HepG2 (cell line): Measurements from ENCODE around the gene CHTF18. TPM values are rescaled to one million over a fixed set of nuclear protein-coding genes. Genes with fewer than 3 reads are reported as not detected.
A peak's percentile ranks its signal among the peaks of the same experiment; 100 is the strongest.

Experiments used
- ADNP ChIP-seq: sonication (generic); formaldehyde crosslinking; IDR thresholded peaks from 2 replicates; pipeline ENCODE4 v1.4.0; 2020; ENCODE audit warnings: missing genetic modification reagents
- FOXM1 ChIP-seq: sonication (generic); formaldehyde crosslinking; IDR thresholded peaks from 2 replicates; pipeline ENCODE4 v1.5.0; 2020; ENCODE audit warnings: missing genetic modification reagents
- GABPA ChIP-seq, 2 experiments: IDR thresholded peaks; 2 replicates each; pipeline ENCODE4 v1.6.1; 2011 to 2016; ENCODE audit warnings: low read depth in 2 of 2, low read length in 1 of 2, missing biosample characterization in 1 of 2, missing genetic modification characterization in 1 of 2
- RBFOX2 ChIP-seq: fragments of 200-400 bp; formaldehyde crosslinking; IDR thresholded peaks from 2 replicates; pipeline ENCODE4 v1.6.1; 2017; ENCODE audit warnings: low read depth, mild to moderate bottlenecking, low read length
- RCOR2 ChIP-seq: IDR thresholded peaks from 2 replicates; pipeline ENCODE4 v1.6.1; 2016; ENCODE audit warnings: missing biosample characterization, missing genetic modification reagents
- TAF15 ChIP-seq: fragments of 200-400 bp; formaldehyde crosslinking; IDR thresholded peaks from one replicate; pipeline ENCODE4 v1.6.1; 2018; ENCODE audit warnings: mild to moderate bottlenecking, low read depth, low read length; ENCODE audit not compliant: poor library complexity, severe bottlenecking
- TBX3 ChIP-seq: fragments of 450-650 bp; IDR thresholded peaks from 2 replicates; pipeline ENCODE4 v1.6.1; 2017; ENCODE audit warnings: antibody characterized with exemption, mild to moderate bottlenecking, inconsistent platforms, borderline replicate concordance
- TFDP2 ChIP-seq: sonication (generic); formaldehyde crosslinking; IDR thresholded peaks from 2 replicates; pipeline ENCODE4 v1.4.0; 2020; ENCODE audit warnings: missing genetic modification reagents
- TMF1 ChIP-seq: sonication (generic); formaldehyde crosslinking; IDR thresholded peaks from 2 replicates; pipeline ENCODE4 v1.8.1; 2022; ENCODE audit warnings: low read depth, missing genetic modification reagents
- ZNF276 ChIP-seq: sonication (generic); formaldehyde crosslinking; IDR thresholded peaks from 2 replicates; pipeline ENCODE4 v1.4.0; 2020; ENCODE audit warnings: mild to moderate bottlenecking, low read depth, missing genetic modification reagents
- ZNF350 ChIP-seq: sonication (generic); formaldehyde crosslinking; IDR thresholded peaks from 2 replicates; pipeline ENCODE4 v1.4.0; 2020; ENCODE audit warnings: mild to moderate bottlenecking, low read depth, missing genetic modification reagents, borderline replicate concordance
- ZNF790 ChIP-seq: sonication (generic); formaldehyde crosslinking; IDR thresholded peaks from 2 replicates; pipeline ENCODE4 v1.8.0; 2022; ENCODE audit warnings: missing genetic modification reagents, mild to moderate bottlenecking, borderline replicate concordance
- ZNF816 ChIP-seq: sonication (generic); formaldehyde crosslinking; IDR thresholded peaks from 2 replicates; pipeline ENCODE4 v1.8.0; 2022; ENCODE audit warnings: missing genetic modification reagents, mild to moderate bottlenecking, borderline replicate concordance
- ZNF83 ChIP-seq: sonication (generic); formaldehyde crosslinking; IDR thresholded peaks from 2 replicates; pipeline ENCODE4 v1.4.0; 2020; ENCODE audit warnings: missing genetic modification reagents, mild to moderate bottlenecking, borderline replicate concordance
- polyA plus RNA-seq, 8 experiments: library from polyadenylated mRNA; depleted of rRNA in 3 of 8; stranded (reverse) in 7 of 8; unstranded in 1 of 8; fragments of >200 nt; fragmentation: Illumina TruSeq in 4 of 8; extraction: Trizol in 4 of 8; gene quantifications; 2 replicates each; pipeline versions ENCODE4 v1.2.1 to v1.2.3, GENCODE V29; 2011 to 2016; ENCODE audit warnings: low read depth in 4 of 8, missing spikeins in 1 of 8, mixed read lengths in 1 of 8; ENCODE audit not compliant: insufficient read depth in 1 of 8
- total RNA-seq, 5 experiments: library from RNA; depleted of rRNA; stranded (reverse); fragments of >200 nt; fragmentation: Illumina TruSeq; extraction: Trizol; gene quantifications; 2 replicates each; pipeline ENCODE4 v1.2.3, GENCODE V29; 2016; ENCODE audit warnings: low read depth in 1 of 5
- TF ChIP-seq, protein P1 (sequence below): sonication (generic); formaldehyde crosslinking; IDR thresholded peaks from 2 replicates; pipeline ENCODE4 v1.5.1; 2020; ENCODE audit warnings: mild to moderate bottlenecking, missing genetic modification reagents, moderate library complexity
- TF ChIP-seq, protein P2 (sequence below): sonication (generic); formaldehyde crosslinking; IDR thresholded peaks from 2 replicates; pipeline ENCODE4 v1.8.0; 2022; ENCODE audit warnings: mild to moderate bottlenecking, missing genetic modification reagents, moderate library complexity
- TF ChIP-seq, protein P3 (sequence below): IDR thresholded peaks from 2 replicates; pipeline ENCODE4 v1.6.1; 2016; ENCODE audit warnings: mild to moderate bottlenecking, missing biosample characterization, missing genetic modification reagents
- TF ChIP-seq, protein P4 (sequence below): IDR thresholded peaks from 2 replicates; pipeline ENCODE4 v1.6.1; 2016; ENCODE audit warnings: missing compliant biosample characterization, missing genetic modification reagents, borderline replicate concordance

The CHTF18 gene
- total and polyA plus RNA-seq, 2 of the 13 experiments (the other 11 are each of a cell fraction or from before 2014, with no cell fraction given), result 8.6 to 22.9 TPM

DNA sequence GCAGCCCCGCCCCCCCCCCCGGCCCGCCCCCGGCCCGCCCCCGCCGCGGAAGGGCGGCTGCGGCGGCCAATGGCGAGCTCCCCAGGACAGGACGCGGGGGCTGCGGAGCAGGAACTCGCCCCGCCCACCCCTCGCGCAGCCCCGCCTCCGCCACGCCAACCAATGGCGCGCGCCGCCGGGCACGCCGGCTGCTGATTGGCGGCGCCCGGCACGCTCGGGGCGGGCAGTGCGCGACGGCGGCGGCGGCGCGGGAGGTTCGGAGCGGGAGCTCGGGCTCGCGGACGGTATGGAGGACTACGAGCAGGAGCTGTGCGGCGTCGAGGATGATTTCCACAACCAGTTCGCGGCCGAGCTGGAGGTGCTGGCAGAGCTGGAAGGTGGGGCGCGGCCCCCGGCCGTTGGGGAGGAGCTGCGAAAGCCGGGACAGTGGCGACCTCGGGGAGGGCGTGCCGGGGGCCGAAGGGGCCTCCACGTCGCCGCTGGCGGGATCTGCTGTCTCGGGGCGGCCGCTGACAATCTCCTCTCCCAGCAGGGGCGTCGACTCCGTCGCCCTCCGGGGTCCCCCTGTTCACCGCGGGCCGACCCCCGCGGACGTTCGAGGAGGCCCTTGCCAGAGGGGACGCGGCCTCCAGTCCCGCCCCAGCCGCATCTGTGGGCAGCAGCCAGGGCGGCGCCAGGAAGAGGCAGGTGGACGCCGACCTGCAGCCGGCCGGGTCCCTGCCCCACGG lies at the start of gene CHTF18 (continued):
- TF ChIP-seq, protein P1, sequence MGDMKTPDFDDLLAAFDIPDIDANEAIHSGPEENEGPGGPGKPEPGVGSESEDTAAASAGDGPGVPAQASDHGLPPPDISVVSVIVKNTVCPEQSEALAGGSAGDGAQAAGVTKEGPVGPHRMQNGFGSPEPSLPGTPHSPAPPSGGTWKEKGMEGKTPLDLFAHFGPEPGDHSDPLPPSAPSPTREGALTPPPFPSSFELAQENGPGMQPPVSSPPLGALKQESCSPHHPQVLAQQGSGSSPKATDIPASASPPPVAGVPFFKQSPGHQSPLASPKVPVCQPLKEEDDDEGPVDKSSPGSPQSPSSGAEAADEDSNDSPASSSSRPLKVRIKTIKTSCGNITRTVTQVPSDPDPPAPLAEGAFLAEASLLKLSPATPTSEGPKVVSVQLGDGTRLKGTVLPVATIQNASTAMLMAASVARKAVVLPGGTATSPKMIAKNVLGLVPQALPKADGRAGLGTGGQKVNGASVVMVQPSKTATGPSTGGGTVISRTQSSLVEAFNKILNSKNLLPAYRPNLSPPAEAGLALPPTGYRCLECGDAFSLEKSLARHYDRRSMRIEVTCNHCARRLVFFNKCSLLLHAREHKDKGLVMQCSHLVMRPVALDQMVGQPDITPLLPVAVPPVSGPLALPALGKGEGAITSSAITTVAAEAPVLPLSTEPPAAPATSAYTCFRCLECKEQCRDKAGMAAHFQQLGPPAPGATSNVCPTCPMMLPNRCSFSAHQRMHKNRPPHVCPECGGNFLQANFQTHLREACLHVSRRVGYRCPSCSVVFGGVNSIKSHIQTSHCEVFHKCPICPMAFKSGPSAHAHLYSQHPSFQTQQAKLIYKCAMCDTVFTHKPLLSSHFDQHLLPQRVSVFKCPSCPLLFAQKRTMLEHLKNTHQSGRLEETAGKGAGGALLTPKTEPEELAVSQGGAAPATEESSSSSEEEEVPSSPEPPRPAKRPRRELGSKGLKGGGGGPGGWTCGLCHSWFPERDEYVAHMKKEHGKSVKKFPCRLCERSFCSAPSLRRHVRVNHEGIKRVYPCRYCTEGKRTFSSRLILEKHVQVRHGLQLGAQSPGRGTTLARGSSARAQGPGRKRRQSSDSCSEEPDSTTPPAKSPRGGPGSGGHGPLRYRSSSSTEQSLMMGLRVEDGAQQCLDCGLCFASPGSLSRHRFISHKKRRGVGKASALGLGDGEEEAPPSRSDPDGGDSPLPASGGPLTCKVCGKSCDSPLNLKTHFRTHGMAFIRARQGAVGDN, result peak; percentile 67
- TF ChIP-seq ZNF350 (CRISPR knock-in tag) (no peak), RCOR2 (CRISPR knock-in tag) (no peak), TFDP2 (CRISPR knock-in tag) (peak; percentile 93), ZNF276 (CRISPR knock-in tag) (no peak), ZNF816 (CRISPR knock-in tag) (no peak; the same call in 1 of the 2 replicates), TAF15 (no peak), ADNP (CRISPR knock-in tag) (no peak), ZNF790 (CRISPR knock-in tag) (no peak; the same call in 1 of the 2 replicates), GABPA (IDR thresholded peaks at IDR 0.05; ENCODE audit: low read depth, low read length) (peak; percentile 57), GABPA (CRISPR knock-in tag; IDR thresholded peaks at IDR 0.05; ENCODE audit: low read depth) (no peak), TMF1 (CRISPR knock-in tag) (0 out of 2 replicates have a peak, but pooled peaks have one; percentile 17), RBFOX2 (no peak), TBX3 (no peak), FOXM1 (CRISPR knock-in tag) (0 out of 2 replicates have a peak, but pooled peaks have one; percentile 13), ZNF83 (no peak)
- TF ChIP-seq, protein P2, sequence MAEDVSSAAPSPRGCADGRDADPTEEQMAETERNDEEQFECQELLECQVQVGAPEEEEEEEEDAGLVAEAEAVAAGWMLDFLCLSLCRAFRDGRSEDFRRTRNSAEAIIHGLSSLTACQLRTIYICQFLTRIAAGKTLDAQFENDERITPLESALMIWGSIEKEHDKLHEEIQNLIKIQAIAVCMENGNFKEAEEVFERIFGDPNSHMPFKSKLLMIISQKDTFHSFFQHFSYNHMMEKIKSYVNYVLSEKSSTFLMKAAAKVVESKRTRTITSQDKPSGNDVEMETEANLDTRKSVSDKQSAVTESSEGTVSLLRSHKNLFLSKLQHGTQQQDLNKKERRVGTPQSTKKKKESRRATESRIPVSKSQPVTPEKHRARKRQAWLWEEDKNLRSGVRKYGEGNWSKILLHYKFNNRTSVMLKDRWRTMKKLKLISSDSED, result no peak
- TF ChIP-seq, protein P3, sequence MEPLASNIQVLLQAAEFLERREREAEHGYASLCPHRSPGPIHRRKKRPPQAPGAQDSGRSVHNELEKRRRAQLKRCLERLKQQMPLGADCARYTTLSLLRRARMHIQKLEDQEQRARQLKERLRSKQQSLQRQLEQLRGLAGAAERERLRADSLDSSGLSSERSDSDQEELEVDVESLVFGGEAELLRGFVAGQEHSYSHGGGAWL (CRISPR knock-in tag), result no peak
- TF ChIP-seq, protein P4, sequence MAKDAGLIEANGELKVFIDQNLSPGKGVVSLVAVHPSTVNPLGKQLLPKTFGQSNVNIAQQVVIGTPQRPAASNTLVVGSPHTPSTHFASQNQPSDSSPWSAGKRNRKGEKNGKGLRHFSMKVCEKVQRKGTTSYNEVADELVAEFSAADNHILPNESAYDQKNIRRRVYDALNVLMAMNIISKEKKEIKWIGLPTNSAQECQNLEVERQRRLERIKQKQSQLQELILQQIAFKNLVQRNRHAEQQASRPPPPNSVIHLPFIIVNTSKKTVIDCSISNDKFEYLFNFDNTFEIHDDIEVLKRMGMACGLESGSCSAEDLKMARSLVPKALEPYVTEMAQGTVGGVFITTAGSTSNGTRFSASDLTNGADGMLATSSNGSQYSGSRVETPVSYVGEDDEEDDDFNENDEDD (CRISPR knock-in tag), result peak; percentile 94
